Neural progenitor cell (in vitro differentiated cells): ENCODE data around the gene APOBEC3G. TPM values are rescaled to one million over a fixed set of nuclear protein-coding genes. Genes with fewer than 3 reads are reported as not detected.

Experiments used
- DNase-seq: peaks from one replicate; pipeline ENCODE4 v3.0.0-alpha.2; 2016; ENCODE audit warnings: low spot score
- H2AFZ ChIP-seq: fragments of 200-600 bp; sonication (generic); replicated peaks from 2 replicates; pipeline ENCODE4 v1.6.1; 2016; ENCODE audit warnings: antibody characterized with exemption
- H3F3A ChIP-seq: fragments of 200-600 bp; sonication (generic); 2 replicates; pipeline ENCODE4 v1.6.1; 2016; ENCODE audit warnings: antibody characterized with exemption, low read depth
- H3K27ac ChIP-seq: fragments of 200-600 bp; sonication (generic); 2 replicates; pipeline ENCODE4 v1.5.1; 2016; ENCODE audit warnings: mild to moderate bottlenecking
- H3K27me3 ChIP-seq: fragments of 200-600 bp; sonication (generic); 2 replicates; pipeline ENCODE4 v1.6.1; 2016; ENCODE audit warnings: mild to moderate bottlenecking, moderate library complexity
- H3K36me3 ChIP-seq: fragments of 200-600 bp; sonication (generic); 2 replicates; pipeline ENCODE4 v1.5.1; 2016
- H3K4me1 ChIP-seq: fragments of 200-600 bp; sonication (generic); 2 replicates; pipeline ENCODE4 v1.6.1; 2016; ENCODE audit warnings: mixed run types
- H3K4me2 ChIP-seq: fragments of 200-600 bp; sonication (generic); 2 replicates; pipeline ENCODE4 v1.6.1; 2016
- H3K4me3 ChIP-seq: fragments of 200-600 bp; sonication (generic); 2 replicates; pipeline ENCODE4 v1.5.1; 2016
- H3K79me2 ChIP-seq: fragments of 200-600 bp; sonication (generic); 2 replicates; pipeline ENCODE4 v1.6.1; 2016; ENCODE audit warnings: low read depth
- H3K9ac ChIP-seq: fragments of 200-600 bp; sonication (generic); 2 replicates; pipeline ENCODE4 v1.6.1; 2016
- H3K9me3 ChIP-seq: fragments of 200-600 bp; sonication (generic); 2 replicates; pipeline ENCODE4 v1.5.1; 2016; ENCODE audit warnings: low read depth
- H4K20me1 ChIP-seq: fragments of 200-600 bp; sonication (generic); 2 replicates; pipeline ENCODE4 v1.6.1; 2016; ENCODE audit warnings: low read depth
- H3K27ac Mint-ChIP-seq: 3 replicates; pipeline ENCODE4 v1.8.0; 2021; ENCODE audit warnings: mixed read lengths
- H3K27me3 Mint-ChIP-seq: 2 replicates; pipeline ENCODE4 v1.8.0; 2022; ENCODE audit warnings: low read depth, mild to moderate bottlenecking, inconsistent platforms, moderate library complexity, mixed read lengths; ENCODE audit not compliant: insufficient read depth
- H3K36me3 Mint-ChIP-seq: 3 replicates; pipeline ENCODE4 v1.8.0; 2021; ENCODE audit warnings: mixed read lengths
- H3K4me1 Mint-ChIP-seq: 3 replicates; pipeline ENCODE4 v1.8.0; 2021; ENCODE audit warnings: mixed read lengths
- H3K4me3 Mint-ChIP-seq: 3 replicates; pipeline ENCODE4 v1.8.0; 2021; ENCODE audit warnings: mild to moderate bottlenecking, moderate library complexity, mixed read lengths
- H3K9me3 Mint-ChIP-seq: 3 replicates; pipeline ENCODE4 v1.8.0; 2020; ENCODE audit warnings: mixed read lengths
- CTCF ChIP-seq: fragments of 200-600 bp; sonication (generic); IDR thresholded peaks from 2 replicates; pipeline ENCODE4 v1.5.1; 2017; ENCODE audit warnings: antibody characterized with exemption, mild to moderate bottlenecking
- EZH2 ChIP-seq: fragments of 200-600 bp; sonication (generic); IDR thresholded peaks from 2 replicates; pipeline ENCODE4 v1.6.1; 2017; ENCODE audit warnings: antibody characterized with exemption, mild to moderate bottlenecking, moderate library complexity
- EZH2phosphoT487 ChIP-seq: fragments of 200-600 bp; sonication (generic); IDR thresholded peaks from 2 replicates; pipeline ENCODE4 v1.6.1; 2017; ENCODE audit warnings: antibody characterized with exemption
- total RNA-seq: library from RNA; depleted of rRNA; stranded (reverse); fragments of >200 nt; gene quantifications from 2 replicates; pipeline ENCODE4 v1.2.3, GENCODE V29; 2015; ENCODE audit warnings: low replicate concordance

The APOBEC3G gene
- total RNA-seq, 1 donor from 2014 or later: 0.30 TPM

- H3K9me3 ChIP-seq: no peaks in the 10 kb centered on the region
- Mint-ChIP-seq H3K36me3 (no peaks in the 10 kb centered on the region), H3K9me3 (no peaks in the 10 kb centered on the region), H3K27me3 (peaks cover 6% of the 10 kb centered on the region), H3K4me3 (no peak overlapping the region), H3K4me1 (peaks cover 26% of the 10 kb centered on the region), H3K27ac (peak overlapping the region; percentile 63)
- H3K79me2 ChIP-seq: no peaks in the 10 kb centered on the region
- H4K20me1 ChIP-seq: no peaks in the 10 kb centered on the region
- H3K9ac ChIP-seq: no peak overlapping the region
- H3K4me1 ChIP-seq: peaks cover 13% of the 10 kb centered on the region
- no peak overlapping the region for H3K4me3 ChIP-seq
- H3K4me2 ChIP-seq: no peak overlapping the region
- DNase-seq: no peak
- H3K27me3 ChIP-seq: no peaks in the 10 kb centered on the region
- no peak overlapping the region for H2AFZ ChIP-seq
- no peaks in the 10 kb centered on the region for H3K36me3 ChIP-seq
- TF ChIP-seq CTCF (no peak), EZH2phosphoT487 (no peak), EZH2 (no peak)
- H3K27ac ChIP-seq: no peak overlapping the region
- H3F3A ChIP-seq: peaks cover 6% of the 10 kb centered on the region
Measured at GRCh38 chr22:39091126-39092081, 14.3 kb downstream of the APOBEC3G start.

- DNase-seq: no peak
- no peaks in the 10 kb centered on the region for H3K27me3 ChIP-seq
- no peak for TF ChIP-seq CTCF
- TF ChIP-seq EZH2phosphoT487: no peak
- no peak for TF ChIP-seq EZH2
- no peak overlapping the region for H2AFZ ChIP-seq
- Mint-ChIP-seq H3K36me3 (no peaks in the 10 kb centered on the region), H3K4me1 (peaks cover 25% of the 10 kb centered on the region), H3K9me3 (no peaks in the 10 kb centered on the region), H3K27ac (no peak overlapping the region), H3K27me3 (peaks cover 10% of the 10 kb centered on the region), H3K4me3 (peak overlapping the region; percentile 9)
- peaks cover 20% of the 10 kb centered on the region for H3K4me1 ChIP-seq
- H3K79me2 ChIP-seq: no peaks in the 10 kb centered on the region
- H3K36me3 ChIP-seq: no peaks in the 10 kb centered on the region
- H3K9me3 ChIP-seq: no peaks in the 10 kb centered on the region
- H3K9ac ChIP-seq: no peak overlapping the region
- no peak overlapping the region for H3K4me3 ChIP-seq
- no peak overlapping the region for H3K4me2 ChIP-seq
- H3K27ac ChIP-seq: no peak overlapping the region
- H3F3A ChIP-seq: peaks cover 12% of the 10 kb centered on the region
- no peaks in the 10 kb centered on the region for H4K20me1 ChIP-seq
Measured at GRCh38 chr22:39092111-39092862, 15.2 kb downstream of the APOBEC3G start.

GRCh38 chr22:39094717-39095389, 17.8 kb downstream of the APOBEC3G start:
- Mint-ChIP-seq H3K4me3 (no peak overlapping the region), H3K36me3 (no peaks in the 10 kb centered on the region), H3K27me3 (peaks cover 11% of the 10 kb centered on the region), H3K27ac (no peak overlapping the region), H3K9me3 (no peaks in the 10 kb centered on the region), H3K4me1 (peaks cover 27% of the 10 kb centered on the region)
- DNase-seq: no peak
- Histone ChIP-seq H3K9ac (no peak overlapping the region), H3K27ac (no peak overlapping the region), H3K36me3 (no peaks in the 10 kb centered on the region), H2AFZ (no peak overlapping the region), H3K4me3 (no peak overlapping the region), H3F3A (peaks cover 29% of the 10 kb centered on the region), H3K9me3 (no peaks in the 10 kb centered on the region), H3K27me3 (no peaks in the 10 kb centered on the region), H3K4me1 (peaks cover 26% of the 10 kb centered on the region), H3K4me2 (no peak overlapping the region), H3K79me2 (no peaks in the 10 kb centered on the region), H4K20me1 (no peaks in the 10 kb centered on the region)
- no peak for TF ChIP-seq EZH2phosphoT487
- TF ChIP-seq CTCF: no peak
